Liver (tissue), 9 donors: ENCODE results near the gene PLTP. TPM values are rescaled to one million over a fixed set of nuclear protein-coding genes. Genes with fewer than 3 reads are reported as not detected.

ENCODE experiments used
- DNase-seq: peaks from one replicate; pipeline ENCODE4 v3.0.0-alpha.2; 2017; ENCODE audit warnings: low spot score
- H3K27ac ChIP-seq, 2 donors: one replicate each; pipeline ENCODE4 v1.7.0; 2013; ENCODE audit warnings: inconsistent platforms in 2 of 2, low read length in 2 of 2, control low read depth in 1 of 2, low read depth in 1 of 2, mild to moderate bottlenecking in 1 of 2
- H3K27me3 ChIP-seq, 4 donors: one replicate each; pipeline versions ENCODE4 v1.6.1 to v1.7.0; 2013; ENCODE audit warnings: low read length in 3 of 4, inconsistent platforms in 1 of 4, mild to moderate bottlenecking in 1 of 4, moderate library complexity in 1 of 4; ENCODE audit not compliant: control insufficient read depth in 4 of 4, insufficient read depth in 4 of 4
- H3K36me3 ChIP-seq, 4 donors: one replicate each; pipeline versions ENCODE4 v1.6.1 to v1.7.0; 2013; ENCODE audit warnings: low read length in 3 of 4, mild to moderate bottlenecking in 3 of 4, low read depth in 1 of 4, moderate library complexity in 1 of 4; ENCODE audit not compliant: control insufficient read depth in 4 of 4, insufficient read depth in 3 of 4
- H3K4me1 ChIP-seq, 4 donors: one replicate each; pipeline versions ENCODE4 v1.6.1 to v1.7.0; 2013; ENCODE audit warnings: low read length in 3 of 4, mild to moderate bottlenecking in 3 of 4, moderate library complexity in 1 of 4; ENCODE audit not compliant: control insufficient read depth in 4 of 4, insufficient read depth in 4 of 4
- H3K4me3 ChIP-seq, 3 donors: one replicate each; pipeline versions ENCODE4 v1.6.1 to v1.7.0; 2013; ENCODE audit warnings: low read length in 3 of 3, control low read depth in 1 of 3, low read depth in 1 of 3, mild to moderate bottlenecking in 1 of 3
- H3K9ac ChIP-seq, 2 donors: one replicate each; pipeline ENCODE4 v1.7.0; 2013; ENCODE audit warnings: low read length in 2 of 2, mild to moderate bottlenecking in 2 of 2, moderate library complexity in 2 of 2, control low read depth in 1 of 2, low read depth in 1 of 2
- H3K9me3 ChIP-seq, 4 donors: one replicate each; pipeline versions ENCODE4 v1.6.1 to v1.7.0; 2013; ENCODE audit warnings: low read length in 3 of 4; ENCODE audit not compliant: control insufficient read depth in 4 of 4
- CTCF ChIP-seq: fragments of 150-350 bp; IDR thresholded peaks from 2 replicates; pipeline ENCODE4 v1.5.1; 2017; ENCODE audit warnings: improper control_type of control experiment, low read depth, low read length; ENCODE audit not compliant: missing input control
- EGR1 ChIP-seq, 2 donors: IDR thresholded peaks; 2 replicates each; pipeline ENCODE4 v1.6.1; 2016 to 2018; ENCODE audit warnings: antibody characterized with exemption in 2 of 2, low read depth in 2 of 2
- FOXA1 ChIP-seq: IDR thresholded peaks from 2 replicates; pipeline ENCODE4 v1.6.1; 2016; ENCODE audit warnings: antibody characterized with exemption
- FOXA2 ChIP-seq: IDR thresholded peaks from 2 replicates; pipeline ENCODE4 v1.6.1; 2016; ENCODE audit warnings: antibody characterized with exemption
- GABPA ChIP-seq, 2 donors: IDR thresholded peaks in 1 of 2; conservative IDR thresholded peaks in 1 of 2; 2 replicates each; pipeline ENCODE4 v1.6.1; 2016; ENCODE audit warnings: antibody characterized with exemption in 2 of 2, mild to moderate bottlenecking in 1 of 2, moderate library complexity in 1 of 2
- HNF4A ChIP-seq, 2 donors: conservative IDR thresholded peaks; 2 replicates each; pipeline ENCODE4 v1.6.1; 2016; ENCODE audit warnings: antibody characterized with exemption in 2 of 2, mild to moderate bottlenecking in 2 of 2
- HNF4G ChIP-seq: IDR thresholded peaks from 2 replicates; pipeline ENCODE4 v1.6.1; 2016; ENCODE audit warnings: antibody characterized with exemption
- MAX ChIP-seq: IDR thresholded peaks from 2 replicates; pipeline ENCODE4 v1.6.1; 2016; ENCODE audit warnings: antibody characterized with exemption
- NR2F2 ChIP-seq: IDR thresholded peaks from 2 replicates; pipeline ENCODE4 v1.6.1; 2016; ENCODE audit warnings: antibody characterized with exemption
- RAD21 ChIP-seq, 2 donors: IDR thresholded peaks; 2 replicates each; pipeline ENCODE4 v1.6.1; 2016; ENCODE audit warnings: antibody characterized with exemption in 2 of 2, mild to moderate bottlenecking in 2 of 2
- REST ChIP-seq: IDR thresholded peaks from 2 replicates; pipeline ENCODE4 v1.6.1; 2016; ENCODE audit warnings: antibody characterized with exemption, mild to moderate bottlenecking
- RXRA ChIP-seq, 2 donors: IDR thresholded peaks; 2 replicates each; pipeline ENCODE4 v1.6.1; 2017 to 2018; ENCODE audit warnings: antibody characterized with exemption in 2 of 2, mild to moderate bottlenecking in 1 of 2
- TAF1 ChIP-seq: conservative IDR thresholded peaks from 2 replicates; pipeline ENCODE4 v1.6.1; 2016; ENCODE audit warnings: antibody characterized with exemption, mild to moderate bottlenecking
- YY1 ChIP-seq: IDR thresholded peaks from 2 replicates; pipeline ENCODE4 v1.6.1; 2016; ENCODE audit warnings: antibody characterized with exemption, mild to moderate bottlenecking
- WGBS: extraction: QIAGEN DNeasy Blood & Tissue Kit; methylation state at CpG from one replicate; pipeline ENCODE4 v1.1.7; 2013; 5-methylcytosine and 5-hydroxymethylcytosine counted together
- polyA plus RNA-seq, 2 donors: library from polyadenylated mRNA; stranded (reverse) in 1 of 2; unstranded in 1 of 2; fragments of 200-250 nt in 1 of 2; fragments of >200 nt in 1 of 2; fragmentation: Nextera tagmentation in 1 of 2; extraction: Ambion mirVana in 1 of 2; gene quantifications; one replicate each; pipeline versions ENCODE4 v1.2.1 to v1.2.3, GENCODE V29; 2013 to 2015
- total RNA-seq, 2 donors: library from RNA; depleted of rRNA; stranded (reverse); fragments of >200 nt; gene quantifications; one replicate each; pipeline ENCODE4 v1.2.3, GENCODE V29; 2014
- donor health status: healthy.
- donor health status: healthy.
- donor health status: healthy.
- donor health status: healthy.
- donor health status: healthy.

The PLTP gene
- total and polyA plus RNA-seq, 4 donors = 22.5 to 69.5 (median 60.7) TPM

- Histone ChIP-seq H3K27ac (no peak overlapping the region), H3K9ac (no peak overlapping the region), H3K36me3 (peaks cover 15 to 42% (median 18%) of the 10 kb centered on the region in 4 donors), H3K4me3 (no peak overlapping the region), H3K27me3 (no peaks in the 10 kb centered on the region), H3K4me1 (no peaks in the 10 kb centered on the region), H3K9me3 (no peaks in the 10 kb centered on the region)
- WGBS = 90% methylated on average over 13 of the region's 13 CpGs
- DNase-seq = no peak
- TF ChIP-seq YY1 (no peak), NR2F2 (no peak), REST (no peak)
These were observed 12.7 kb downstream of the PLTP start for GRCh38 chr20:45899046-45899835.

GRCh38 chr20:45898285-45898684, 13.7 kb downstream of the PLTP start:
- Histone ChIP-seq H3K27me3 (no peaks in the 10 kb centered on the region), H3K9me3 (no peaks in the 10 kb centered on the region), H3K27ac (no peak overlapping the region), H3K4me3 (no peak overlapping the region), H3K4me1 (peaks cover 0 to 1% (median 0%) of the 10 kb centered on the region in 4 donors), H3K9ac (no peak overlapping the region), H3K36me3 (peaks cover 16 to 48% (median 23%) of the 10 kb centered on the region in 4 donors)
- WGBS = 92% methylated on average over 12 of the region's 12 CpGs
- TF ChIP-seq HNF4A (conservative IDR thresholded peaks at IDR 0.05) = no peak
- no peak for TF ChIP-seq HNF4G
- TF ChIP-seq GABPA (IDR thresholded peaks at IDR 0.05 in 1 of 2, conservative IDR thresholded peaks at IDR 0.05 in 1 of 2) = no peak
- TF ChIP-seq FOXA2 = no peak
- TF ChIP-seq MAX = no peak
- no peak for TF ChIP-seq RAD21 (IDR thresholded peaks at IDR 0.05)
- TF ChIP-seq REST = no peak
- TF ChIP-seq TAF1 = no peak
- TF ChIP-seq CTCF = no peak
- TF ChIP-seq NR2F2 = no peak
- no peak for TF ChIP-seq FOXA1
- no peak for TF ChIP-seq RXRA (IDR thresholded peaks at IDR 0.05)
- no peak for TF ChIP-seq EGR1 (IDR thresholded peaks at IDR 0.05; ENCODE audit: low read depth in 2 of 2)
- no peak for TF ChIP-seq YY1
- DNase-seq = no peak
